Tibial nerve (tissue), 4 donors: ENCODE data around the gene PKLR. TPM values are rescaled to one million over a fixed set of nuclear protein-coding genes. Genes with fewer than 3 reads are reported as not detected.

Experiments used
- DNase-seq, 2 donors: peaks; one replicate each; pipeline ENCODE4 v3.0.0-alpha.2; 2019; ENCODE audit warnings: low spot score in 2 of 2
- H3K27ac ChIP-seq, 4 donors: fragments of 200-600 bp; sonication (generic) in 3 of 4; one replicate each; pipeline ENCODE4 v1.5.1; 2017 to 2019; ENCODE audit warnings: mild to moderate bottlenecking in 1 of 4
- H3K27me3 ChIP-seq, 2 donors: fragments of 200-600 bp; sonication (generic) in 1 of 2; one replicate each; pipeline versions ENCODE4 v1.5.1 to v1.6.0; 2017 to 2019
- H3K36me3 ChIP-seq, 3 donors: fragments of 200-600 bp; sonication (generic); one replicate each; pipeline ENCODE4 v1.5.1; 2018 to 2019
- H3K4me1 ChIP-seq, 4 donors: fragments of 200-600 bp; sonication (generic) in 3 of 4; one replicate each; pipeline ENCODE4 v1.5.1; 2017 to 2019
- H3K4me3 ChIP-seq, 4 donors: fragments of 200-600 bp; sonication (generic) in 3 of 4; one replicate each; pipeline ENCODE4 v1.5.1; 2017 to 2019; ENCODE audit warnings: mild to moderate bottlenecking in 1 of 4, moderate library complexity in 1 of 4
- H3K9me3 ChIP-seq, 4 donors: fragments of 200-600 bp; sonication (generic) in 3 of 4; one replicate each; pipeline ENCODE4 v1.5.1; 2017 to 2019
- CTCF ChIP-seq, 5 experiments: fragments of 200-600 bp in 3 of 5; fragments of 450-650 bp in 2 of 5; sonication (generic) in 3 of 5; IDR thresholded peaks; one replicate each; pipeline ENCODE4 v1.5.1; 2016 to 2019; ENCODE audit warnings: antibody characterized with exemption in 5 of 5, mild to moderate bottlenecking in 3 of 5, moderate library complexity in 2 of 5
- EP300 ChIP-seq, 2 donors: sonication (generic); formaldehyde crosslinking; IDR thresholded peaks; one replicate each; pipeline ENCODE4 v1.6.1; 2017; ENCODE audit warnings: antibody characterized with exemption in 2 of 2, mild to moderate bottlenecking in 1 of 2
- POLR2A ChIP-seq, 2 donors: fragments of 450-650 bp; IDR thresholded peaks; one replicate each; pipeline ENCODE4 v1.6.1; 2017; ENCODE audit warnings: antibody characterized with exemption in 2 of 2, mild to moderate bottlenecking in 2 of 2, moderate library complexity in 2 of 2
- WGBS, 2 donors: methylation state at CpG; one replicate each; pipeline ENCODE4 v1.1.5; 2018; 5-methylcytosine and 5-hydroxymethylcytosine counted together
- total RNA-seq, 4 donors: library from RNA; depleted of rRNA; stranded (reverse); fragments of >200 nt; gene quantifications; one replicate each; pipeline ENCODE4 v1.1.0, GENCODE V29; 2016

The PKLR gene
- total RNA-seq, 4 donors from 2014 or later, result 0.20 to 0.66 (median 0.21) TPM; not detected in 1

DNA sequence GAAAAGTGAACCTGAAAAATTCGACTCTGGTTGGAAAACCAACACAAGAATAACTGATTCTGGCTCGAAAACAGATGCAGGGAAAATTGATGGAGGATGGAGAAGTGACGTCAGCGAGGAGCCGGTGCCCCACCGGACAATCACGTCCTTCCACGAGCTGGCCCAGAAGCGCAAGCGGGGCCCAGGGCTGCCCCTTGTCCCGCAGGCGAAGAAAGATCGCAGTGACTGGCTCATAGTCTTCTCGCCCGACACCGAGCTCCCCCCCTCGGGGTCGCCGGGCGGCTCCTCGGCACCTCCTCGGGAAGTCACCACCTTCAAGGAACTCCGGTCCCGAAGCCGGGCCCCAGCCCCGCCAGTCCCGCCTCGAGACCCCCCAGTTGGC lies 21.3 kb upstream of the PKLR start:
- 1% methylated on average over 27 to 28 of the region's 28 CpGs for WGBS, 2 donors
- no peak for DNase-seq
- H3K27me3 ChIP-seq, result no peaks in the 10 kb centered on the region
- H3K4me1 ChIP-seq, result peaks cover 0 to 53% (median 25%) of the 10 kb centered on the region in 4 donors
- no peaks in the 10 kb centered on the region for H3K9me3 ChIP-seq
- H3K27ac ChIP-seq, result peak overlapping the region; percentile 96 to 100 (median 98)
- H3K4me3 ChIP-seq, result peak overlapping the region; percentile 53 to 89 (median 64)
- TF ChIP-seq CTCF (IDR thresholded peaks at IDR 0.05) (no peak), EP300 (IDR thresholded peaks at IDR 0.05) (no peak), POLR2A (IDR thresholded peaks at IDR 0.05) (no peak)
- peaks cover 0 to 34% (median 4%) of the 10 kb centered on the region in 3 donors for H3K36me3 ChIP-seq

DNA sequence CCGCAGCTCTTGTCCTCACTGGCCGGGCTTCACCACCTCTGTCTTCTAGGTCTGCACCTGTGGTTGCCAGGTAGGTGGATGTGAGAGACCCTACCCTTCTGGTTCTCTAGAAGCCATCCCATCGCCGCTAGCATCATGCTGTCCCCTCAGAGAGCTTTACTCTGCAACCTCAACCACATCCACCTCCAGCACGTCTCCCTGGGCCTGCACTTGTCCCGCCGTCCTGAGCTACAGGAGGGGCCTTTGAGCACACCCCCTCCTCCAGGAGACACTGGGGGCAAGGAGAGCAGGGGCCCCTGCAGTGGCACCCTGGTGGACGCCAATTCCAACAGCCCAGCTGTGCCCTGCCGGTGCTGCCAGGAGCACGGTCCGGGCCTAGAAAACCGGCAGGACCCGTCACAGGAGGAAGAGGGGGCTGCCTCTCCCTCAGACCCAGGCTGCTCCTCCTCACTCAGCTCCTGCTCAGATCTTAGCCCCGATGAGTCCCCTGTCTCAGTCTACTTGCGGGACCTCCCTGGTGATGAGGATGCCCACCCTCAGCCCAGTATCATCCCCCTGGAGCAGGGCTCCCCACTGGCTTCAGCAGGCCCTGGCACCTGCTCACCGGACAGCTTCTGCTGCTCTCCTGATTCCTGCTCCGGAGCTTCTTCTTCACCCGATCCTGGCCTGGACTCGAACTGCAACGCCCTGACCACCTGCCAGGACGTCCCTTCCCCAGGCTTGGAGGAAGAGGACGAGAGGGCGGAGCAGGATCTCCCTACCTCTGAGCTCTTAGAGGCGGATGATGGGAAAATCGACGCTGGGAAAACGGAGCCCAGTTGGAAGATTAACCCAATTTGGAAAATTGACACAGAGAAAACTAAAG lies 20.6 kb upstream of the PKLR start:
- DNase-seq, result no peak
- TF ChIP-seq CTCF (IDR thresholded peaks at IDR 0.05) (no peak), POLR2A (IDR thresholded peaks at IDR 0.05) (no peak), EP300 (IDR thresholded peaks at IDR 0.05) (no peak)
- peak overlapping the region; percentile 96 to 100 (median 98) for H3K27ac ChIP-seq
- peaks cover 0 to 28% (median 4%) of the 10 kb centered on the region in 3 donors for H3K36me3 ChIP-seq
- H3K9me3 ChIP-seq, result no peaks in the 10 kb centered on the region
- no peaks in the 10 kb centered on the region for H3K27me3 ChIP-seq
- H3K4me3 ChIP-seq, result peak overlapping the region; percentile 53 to 89 (median 64)
- WGBS, 2 donors, result 33 to 39% methylated on average over 21 to 24 of the region's 27 CpGs
- peaks cover 0 to 53% (median 25%) of the 10 kb centered on the region in 4 donors for H3K4me1 ChIP-seq

DNA sequence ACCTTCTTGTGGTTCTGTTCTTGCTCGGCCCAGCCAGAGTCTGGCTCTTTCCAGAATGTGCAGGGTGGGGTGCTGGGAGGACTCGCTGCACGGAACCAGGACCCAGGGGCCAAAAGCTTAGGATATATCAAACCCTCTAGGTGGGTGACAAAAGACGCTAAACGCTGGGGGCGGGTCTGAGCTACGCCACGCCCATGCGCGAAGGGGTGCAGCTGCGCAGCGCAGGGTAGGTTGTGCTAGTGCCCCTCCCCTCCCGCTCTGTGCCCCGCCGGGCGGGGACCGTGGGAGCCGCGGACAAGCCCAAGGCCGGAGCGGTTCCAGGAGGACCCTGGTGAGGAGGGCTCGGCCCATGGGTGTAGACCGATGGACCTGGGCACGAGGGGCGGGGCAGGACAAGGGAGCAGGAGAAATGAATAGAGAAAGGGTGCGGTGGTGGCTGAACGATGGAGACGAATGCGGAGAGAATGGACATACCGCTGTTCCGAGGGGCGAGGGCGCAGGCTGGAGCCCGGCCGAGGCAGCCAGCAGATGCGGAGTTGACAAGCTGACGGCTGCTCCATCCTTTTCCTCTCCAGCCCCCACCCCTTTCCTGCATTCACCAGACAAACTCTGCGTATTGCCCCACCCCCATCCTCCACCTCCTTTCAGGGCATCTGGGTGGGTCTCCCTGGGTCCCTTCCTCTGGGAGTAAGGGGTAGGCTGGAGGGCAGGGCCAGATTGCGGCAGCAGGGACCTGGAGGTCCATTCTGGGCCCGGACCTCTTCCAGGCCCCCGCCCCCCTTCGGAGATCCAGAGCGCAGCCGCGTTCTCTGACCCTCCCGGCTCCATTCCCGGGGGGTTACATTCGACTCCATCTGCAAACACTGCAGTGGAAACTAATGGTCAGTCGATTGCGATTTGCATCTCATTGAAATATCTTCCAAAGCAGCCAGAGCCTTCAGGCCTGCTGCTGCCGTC lies 19.7 kb upstream of the PKLR start, which contains the start of gene RUSC1:
Gene RUSC1, plus strand, starts transcription at position 234 of the 957 bp plus-strand sequence. CDS start 880 bp downstream, outside the sequence.
- Histone ChIP-seq H3K36me3 (peaks cover 0 to 28% (median 4%) of the 10 kb centered on the region in 3 donors), H3K4me1 (peaks cover 0 to 46% (median 24%) of the 10 kb centered on the region in 4 donors), H3K27ac (peak within 1 kb of the TSS; percentile 96 to 100 (median 98)), H3K4me3 (peak within 1 kb of the TSS; percentile 31 to 89 (median 62)), H3K27me3 (no peaks in the 10 kb centered on the region), H3K9me3 (no peaks in the 10 kb centered on the region)
- DNase-seq, result peak; percentile 68 to 72
- TF ChIP-seq POLR2A (IDR thresholded peaks at IDR 0.05), result peak in 1 of 2 donors; percentile 64
- peak in 1 of 5 experiments; percentile 14 for TF ChIP-seq CTCF (IDR thresholded peaks at IDR 0.05)
- peak; percentile 63 to 80 for TF ChIP-seq EP300 (IDR thresholded peaks at IDR 0.05)
- WGBS, 2 donors, result 6 to 12% methylated on average over 43 to 51 of the region's 51 CpGs

GRCh38 chr1:155320252-155320651 lies 19.0 kb upstream of the PKLR start:
- no peaks in the 10 kb centered on the region for H3K27me3 ChIP-seq
- H3K27ac ChIP-seq, result peak overlapping the region; percentile 96 to 100 (median 98)
- no peak for TF ChIP-seq EP300 (IDR thresholded peaks at IDR 0.05)
- no peak for TF ChIP-seq POLR2A (IDR thresholded peaks at IDR 0.05)
- TF ChIP-seq CTCF (IDR thresholded peaks at IDR 0.05), result no peak
- H3K4me3 ChIP-seq, result peak overlapping the region; percentile 31 to 89 (median 62)
- peaks cover 0 to 34% (median 4%) of the 10 kb centered on the region in 3 donors for H3K36me3 ChIP-seq
- DNase-seq, result no peak
- no peaks in the 10 kb centered on the region for H3K9me3 ChIP-seq
- 31 to 39% methylated on average over 11 of the region's 11 CpGs for WGBS, 2 donors
- peaks cover 0 to 39% (median 17%) of the 10 kb centered on the region in 4 donors for H3K4me1 ChIP-seq
